Measurements from ENCODE around the gene ROMO1. TPM values are rescaled to one million over a fixed set of nuclear protein-coding genes. Genes with fewer than 3 reads are reported as not detected.
"Not testable (repeated sequence)": the region's sequence is repeated elsewhere in the genome, so short reads cannot be mapped to it uniquely, and the experiment has no call there.

Gene ROMO1
- total RNA-seq, 2 donors from 2014 or later, result 263 to 409 TPM

DNA sequence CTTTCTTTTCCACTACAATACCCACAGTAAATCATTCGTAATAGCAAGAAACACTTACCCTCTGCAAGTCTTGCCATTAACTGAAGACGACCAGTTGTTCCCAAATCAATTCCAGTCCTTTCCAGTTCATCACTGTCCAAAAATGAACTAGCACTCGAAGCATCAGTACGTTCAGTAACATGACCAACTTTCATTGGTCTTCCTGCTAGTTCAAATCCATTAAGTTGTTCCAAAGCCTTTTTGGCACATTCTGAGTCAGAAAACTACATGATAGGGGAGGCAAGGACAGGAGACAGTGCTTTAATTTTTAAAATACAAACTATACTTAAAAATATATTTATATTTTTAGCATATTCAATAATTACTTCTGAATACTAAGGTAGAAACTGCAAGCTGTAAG, 14.9 kb downstream of the ROMO1 start:
- TF ChIP-seq, protein P1, sequence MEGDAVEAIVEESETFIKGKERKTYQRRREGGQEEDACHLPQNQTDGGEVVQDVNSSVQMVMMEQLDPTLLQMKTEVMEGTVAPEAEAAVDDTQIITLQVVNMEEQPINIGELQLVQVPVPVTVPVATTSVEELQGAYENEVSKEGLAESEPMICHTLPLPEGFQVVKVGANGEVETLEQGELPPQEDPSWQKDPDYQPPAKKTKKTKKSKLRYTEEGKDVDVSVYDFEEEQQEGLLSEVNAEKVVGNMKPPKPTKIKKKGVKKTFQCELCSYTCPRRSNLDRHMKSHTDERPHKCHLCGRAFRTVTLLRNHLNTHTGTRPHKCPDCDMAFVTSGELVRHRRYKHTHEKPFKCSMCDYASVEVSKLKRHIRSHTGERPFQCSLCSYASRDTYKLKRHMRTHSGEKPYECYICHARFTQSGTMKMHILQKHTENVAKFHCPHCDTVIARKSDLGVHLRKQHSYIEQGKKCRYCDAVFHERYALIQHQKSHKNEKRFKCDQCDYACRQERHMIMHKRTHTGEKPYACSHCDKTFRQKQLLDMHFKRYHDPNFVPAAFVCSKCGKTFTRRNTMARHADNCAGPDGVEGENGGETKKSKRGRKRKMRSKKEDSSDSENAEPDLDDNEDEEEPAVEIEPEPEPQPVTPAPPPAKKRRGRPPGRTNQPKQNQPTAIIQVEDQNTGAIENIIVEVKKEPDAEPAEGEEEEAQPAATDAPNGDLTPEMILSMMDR (IDR thresholded peaks at IDR 0.05), result no peak
- H3K36me3 ChIP-seq, result peaks cover 100% of the 10 kb centered on the region
- no peaks in the 10 kb centered on the region for H3K9me3 ChIP-seq
- H3K4me1 ChIP-seq, result peaks cover 0 to 24% of the 10 kb centered on the region in 2 donors
- H3K27me3 ChIP-seq, result no peaks in the 10 kb centered on the region
- no peak for DNase-seq (ENCODE audit: low spot score)
- H3K27ac ChIP-seq, result no peak overlapping the region
- no peak overlapping the region for H3K4me3 ChIP-seq

DNA sequence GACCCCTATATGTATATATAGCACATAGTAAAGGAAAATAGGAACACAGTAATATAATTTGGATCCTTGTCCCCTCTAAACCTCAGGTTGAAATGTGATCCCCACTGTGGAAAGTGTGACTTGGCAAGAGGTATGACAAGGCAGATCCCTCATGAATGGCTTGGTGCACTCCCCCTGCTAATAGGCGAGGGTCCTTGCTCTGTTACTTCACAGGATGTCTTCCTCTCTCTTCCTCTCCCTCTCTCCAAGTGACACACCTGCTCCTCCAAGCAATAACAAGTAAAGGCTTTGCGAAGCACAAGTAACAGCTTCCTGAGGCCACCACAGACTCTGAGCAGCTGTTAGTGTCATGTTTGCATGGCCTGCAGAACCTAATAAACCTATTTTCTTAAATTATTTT, 16.4 kb downstream of the ROMO1 start:
- TF ChIP-seq, protein P1 (IDR thresholded peaks at IDR 0.05), result no peak
- peaks cover 100% of the 10 kb centered on the region for H3K36me3 ChIP-seq
- no peaks in the 10 kb centered on the region for H3K9me3 ChIP-seq
- H3K4me3 ChIP-seq, result no peak overlapping the region
- DNase-seq (ENCODE audit: low spot score), result no peak
- H3K27ac ChIP-seq, result no peak overlapping the region
- H3K4me1 ChIP-seq, result peaks cover 0 to 17% of the 10 kb centered on the region in 2 donors
- H3K27me3 ChIP-seq, result no peaks in the 10 kb centered on the region

DNA sequence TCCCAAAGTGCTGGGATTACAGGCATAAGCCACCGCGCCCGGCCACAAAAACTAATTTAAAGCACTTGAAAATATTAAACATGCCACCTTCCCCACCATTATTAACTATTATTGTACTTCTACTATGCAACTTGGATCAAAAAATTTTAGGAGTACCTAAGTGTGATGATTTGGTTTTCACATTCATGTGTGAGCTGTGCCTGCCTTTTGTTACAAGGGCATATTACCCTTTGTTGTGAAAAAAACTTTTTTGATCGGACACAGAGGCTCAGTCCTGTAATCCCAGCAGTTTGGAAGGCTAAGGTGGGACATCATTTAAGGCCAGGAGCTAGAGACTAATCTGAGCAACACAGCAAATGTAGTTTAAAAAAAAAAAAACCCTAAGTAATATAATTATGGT, 17.1 kb downstream of the ROMO1 start:
- Histone ChIP-seq H3K9me3 (no peaks in the 10 kb centered on the region), H3K36me3 (peaks cover 100% of the 10 kb centered on the region), H3K4me3 (no peak overlapping the region), H3K27ac (no peak overlapping the region), H3K4me1 (peaks cover 0 to 12% of the 10 kb centered on the region in 2 donors), H3K27me3 (no peaks in the 10 kb centered on the region)
- DNase-seq (ENCODE audit: low spot score), result no peak
- TF ChIP-seq, protein P1 (IDR thresholded peaks at IDR 0.05), result no peak

DNA sequence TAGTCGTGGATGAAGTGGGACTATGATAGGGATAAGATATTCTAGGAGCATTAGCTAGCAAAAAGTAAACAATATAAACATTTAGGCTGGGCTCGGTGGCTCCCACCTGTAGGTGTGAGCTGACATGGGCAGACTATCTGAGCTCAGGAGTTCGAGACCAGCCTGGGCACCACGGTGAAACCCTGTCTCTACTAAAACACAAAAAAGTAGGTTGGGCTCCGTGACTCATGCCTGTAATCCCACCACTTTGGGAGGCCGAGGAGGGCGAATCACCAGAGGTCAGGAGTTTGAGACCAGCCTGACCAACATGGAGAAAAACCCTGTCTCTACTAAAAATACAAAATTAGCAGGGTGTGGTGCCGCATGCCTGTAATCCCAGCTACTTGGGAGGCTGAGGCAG, 19.1 kb downstream of the ROMO1 start:
- peaks cover 100% of the 10 kb centered on the region for H3K36me3 ChIP-seq

DNA sequence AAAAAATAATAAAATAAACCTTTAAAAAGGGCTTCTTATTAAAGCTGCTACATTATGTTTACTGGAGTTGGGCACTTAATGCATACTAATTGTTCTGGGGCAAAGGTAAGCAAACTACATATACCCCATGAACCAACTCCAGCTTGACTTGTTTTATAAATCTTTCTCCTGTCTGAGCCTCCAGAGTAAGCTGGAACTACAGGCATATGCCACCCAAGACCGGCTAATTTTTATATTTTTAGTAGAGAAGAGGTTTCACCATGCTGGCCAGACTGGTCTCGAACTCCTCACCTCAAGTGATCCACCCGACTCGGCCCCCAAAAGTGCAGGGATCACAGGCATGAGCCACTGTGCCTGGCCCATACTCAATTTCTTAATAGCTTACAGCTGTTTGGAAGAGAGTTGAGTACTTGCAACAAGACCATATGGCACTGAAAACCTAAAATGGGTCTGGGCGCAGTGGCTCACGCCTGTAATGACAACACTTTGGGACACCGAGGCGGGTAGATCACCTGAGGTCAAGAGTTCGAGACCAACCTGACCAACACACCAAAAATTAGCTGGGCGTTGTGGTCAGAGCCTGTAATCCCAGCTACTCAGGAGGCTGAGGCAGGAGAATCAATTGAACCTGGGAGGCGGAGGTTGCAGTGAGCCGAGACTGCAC, 19.9 kb downstream of the ROMO1 start:
- Histone ChIP-seq H3K4me1 (peaks cover 0 to 9% of the 10 kb centered on the region in 2 donors), H3K27me3 (no peaks in the 10 kb centered on the region), H3K36me3 (peaks cover 100% of the 10 kb centered on the region), H3K4me3 (no peak overlapping the region), H3K27ac (no peak overlapping the region), H3K9me3 (no peaks in the 10 kb centered on the region)
- DNase-seq (ENCODE audit: low spot score), result no peak
- TF ChIP-seq, protein P1 (IDR thresholded peaks at IDR 0.05), result no peak

More for the DNA sequence above, 19.1 kb downstream of the ROMO1 start:
- H3K4me3 ChIP-seq; H3K4me1 ChIP-seq; DNase-seq (ENCODE audit: low spot score); H3K9me3 ChIP-seq; H3K27me3 ChIP-seq; H3K27ac ChIP-seq: not testable (repeated sequence)

DNA sequence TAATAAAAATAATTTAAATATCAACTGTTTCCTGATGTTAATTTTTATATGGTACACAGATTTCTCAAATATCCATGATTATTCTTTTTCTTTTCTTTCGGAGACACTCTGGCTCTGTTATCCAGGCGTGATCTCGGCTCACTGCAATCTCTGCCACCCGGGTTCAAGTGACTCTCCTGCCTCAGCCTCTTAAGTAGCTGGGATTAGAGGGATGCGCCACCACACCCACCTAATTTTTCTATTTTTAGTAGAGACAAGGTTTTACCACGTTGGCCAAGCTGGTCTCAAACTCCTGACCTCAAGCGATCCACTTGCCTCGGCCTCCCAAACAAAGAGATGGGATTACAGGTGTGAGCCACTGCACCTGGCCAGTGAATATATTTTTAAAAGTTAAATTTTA, 20.5 kb downstream of the ROMO1 start:
- Histone ChIP-seq H3K4me1 (peaks cover 0 to 9% of the 10 kb centered on the region in 2 donors), H3K27me3 (no peaks in the 10 kb centered on the region), H3K4me3 (no peak overlapping the region), H3K27ac (no peak overlapping the region), H3K36me3 (peaks cover 100% of the 10 kb centered on the region), H3K9me3 (no peaks in the 10 kb centered on the region)
- TF ChIP-seq, protein P1 (IDR thresholded peaks at IDR 0.05), result no peak
- no peak for DNase-seq (ENCODE audit: low spot score)
